ENCODE data around the gene PCED1B. TPM values are rescaled to one million over a fixed set of nuclear protein-coding genes. Genes with fewer than 3 reads are reported as not detected.

The PCED1B gene
- total RNA-seq, 1 donor from 2014 or later, result 0.91 TPM

DNA sequence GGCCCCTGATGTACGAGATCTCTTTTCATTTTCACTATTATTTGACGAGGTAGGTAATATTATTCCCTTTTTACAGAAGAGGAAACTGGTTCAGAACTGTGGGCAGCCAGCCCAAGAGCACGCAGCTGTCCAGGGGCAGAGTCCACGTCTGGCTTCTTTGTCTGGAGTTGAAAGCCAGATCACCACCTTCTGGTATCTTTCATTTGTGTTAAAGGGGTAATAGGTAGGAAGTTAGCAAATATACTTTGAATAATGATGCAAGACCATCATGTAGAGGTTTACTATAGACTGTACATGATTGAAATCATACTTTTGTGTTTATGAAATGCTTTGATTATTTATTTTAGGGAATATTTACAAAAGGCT lies 144.4 kb downstream of the PCED1B start:
- H3K27me3 Mint-ChIP-seq, result no peaks in the 10 kb centered on the region
- no peak overlapping the region for H3K4me3 Mint-ChIP-seq (ENCODE audit: low read depth)
- no peaks in the 10 kb centered on the region for H3K36me3 Mint-ChIP-seq (ENCODE audit: insufficient read depth)
- no peak for DNase-seq (ENCODE audit: low spot score, unreplicated experiment)
- H3K4me1 Mint-ChIP-seq (ENCODE audit: low read depth), result peaks cover 23% of the 10 kb centered on the region
- no peaks in the 10 kb centered on the region for H3K9me3 Mint-ChIP-seq (ENCODE audit: low read depth)
- TF ChIP-seq, protein P1, sequence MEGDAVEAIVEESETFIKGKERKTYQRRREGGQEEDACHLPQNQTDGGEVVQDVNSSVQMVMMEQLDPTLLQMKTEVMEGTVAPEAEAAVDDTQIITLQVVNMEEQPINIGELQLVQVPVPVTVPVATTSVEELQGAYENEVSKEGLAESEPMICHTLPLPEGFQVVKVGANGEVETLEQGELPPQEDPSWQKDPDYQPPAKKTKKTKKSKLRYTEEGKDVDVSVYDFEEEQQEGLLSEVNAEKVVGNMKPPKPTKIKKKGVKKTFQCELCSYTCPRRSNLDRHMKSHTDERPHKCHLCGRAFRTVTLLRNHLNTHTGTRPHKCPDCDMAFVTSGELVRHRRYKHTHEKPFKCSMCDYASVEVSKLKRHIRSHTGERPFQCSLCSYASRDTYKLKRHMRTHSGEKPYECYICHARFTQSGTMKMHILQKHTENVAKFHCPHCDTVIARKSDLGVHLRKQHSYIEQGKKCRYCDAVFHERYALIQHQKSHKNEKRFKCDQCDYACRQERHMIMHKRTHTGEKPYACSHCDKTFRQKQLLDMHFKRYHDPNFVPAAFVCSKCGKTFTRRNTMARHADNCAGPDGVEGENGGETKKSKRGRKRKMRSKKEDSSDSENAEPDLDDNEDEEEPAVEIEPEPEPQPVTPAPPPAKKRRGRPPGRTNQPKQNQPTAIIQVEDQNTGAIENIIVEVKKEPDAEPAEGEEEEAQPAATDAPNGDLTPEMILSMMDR (IDR thresholded peaks at IDR 0.05; ENCODE audit: unreplicated experiment), result no peak
- peak overlapping the region; percentile 95 for H3K27ac Mint-ChIP-seq

DNA sequence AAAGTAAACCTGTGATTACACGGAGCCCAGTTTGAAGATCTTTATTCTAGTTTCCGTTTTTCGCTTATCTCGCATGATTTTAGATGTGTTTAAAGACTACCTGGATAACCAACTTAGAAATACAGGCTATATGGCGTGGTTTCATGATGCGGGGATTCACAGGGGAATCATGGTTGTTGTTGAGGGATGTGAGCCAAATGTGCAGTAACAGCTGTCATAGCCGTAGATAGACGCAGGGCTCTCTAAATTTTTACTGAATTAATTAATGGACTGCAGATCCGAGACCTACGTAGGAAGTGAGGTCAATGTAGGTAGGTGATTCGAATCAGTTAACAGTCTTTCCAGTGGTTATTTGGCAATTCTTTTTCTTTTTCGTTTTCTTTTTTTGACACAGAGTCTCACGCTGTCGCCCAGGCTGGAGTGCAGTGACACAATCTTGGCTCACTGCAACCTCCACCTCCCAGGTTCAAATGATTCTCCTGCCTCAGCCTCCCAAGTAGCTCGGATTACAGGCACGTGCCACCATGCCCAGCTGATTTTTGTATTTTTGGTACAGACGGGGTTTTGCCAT lies 145.2 kb downstream of the PCED1B start:
- TF ChIP-seq, protein P1 (IDR thresholded peaks at IDR 0.05; ENCODE audit: unreplicated experiment), result no peak
- H3K27ac Mint-ChIP-seq, result no peak overlapping the region

DNA sequence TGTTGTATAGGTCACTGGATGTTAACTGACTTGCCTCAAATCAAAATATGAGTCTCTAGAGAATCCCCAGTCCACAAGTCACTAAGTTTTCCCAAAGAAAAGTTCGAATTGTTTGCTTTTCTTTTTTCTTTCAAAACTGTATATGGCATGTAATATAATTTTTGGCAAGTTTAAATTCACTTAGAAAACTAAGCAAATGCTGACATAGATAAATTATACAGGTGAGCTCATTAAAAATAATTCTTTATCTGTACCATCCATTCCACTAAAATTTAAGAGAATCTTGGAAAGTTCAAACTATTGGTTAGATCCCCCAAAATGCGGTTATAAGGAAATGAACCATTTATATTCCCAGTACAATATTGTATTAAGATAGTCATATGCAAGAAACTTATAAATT lies 145.9 kb downstream of the PCED1B start:
- Mint-ChIP-seq H3K27ac (no peak overlapping the region), H3K4me1 (ENCODE audit: low read depth) (peaks cover 23% of the 10 kb centered on the region)

More for the DNA sequence above, 145.2 kb downstream of the PCED1B start:
- Mint-ChIP-seq H3K4me1 (ENCODE audit: low read depth) (peaks cover 23% of the 10 kb centered on the region), H3K9me3 (ENCODE audit: low read depth) (no peaks in the 10 kb centered on the region), H3K36me3 (ENCODE audit: insufficient read depth) (no peaks in the 10 kb centered on the region), H3K4me3 (ENCODE audit: low read depth) (no peak overlapping the region), H3K27me3 (no peaks in the 10 kb centered on the region)
- DNase-seq (ENCODE audit: low spot score, unreplicated experiment), result no peak

DNA sequence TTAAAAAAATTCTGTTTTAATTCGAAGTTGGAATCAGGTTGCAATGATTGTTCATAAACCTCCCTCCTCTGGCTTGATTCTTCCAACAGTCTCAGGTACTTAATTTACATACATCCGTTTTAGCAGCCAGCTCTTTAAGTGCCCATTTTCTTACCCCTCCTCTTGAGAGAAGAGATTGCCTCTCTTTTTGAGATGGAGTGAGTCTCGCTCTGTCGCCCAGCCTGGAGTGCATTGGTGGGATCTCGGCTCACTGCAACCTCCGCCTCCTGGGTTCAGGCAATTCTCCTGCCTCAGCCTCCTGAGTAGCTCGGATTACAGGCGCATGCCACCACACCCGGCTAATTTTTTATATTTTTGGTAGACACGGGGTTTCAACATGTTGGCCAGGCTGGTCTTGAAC lies 146.8 kb downstream of the PCED1B start:
- H3K27ac Mint-ChIP-seq, result no peak overlapping the region
- peaks cover 20% of the 10 kb centered on the region for H3K4me1 Mint-ChIP-seq (ENCODE audit: low read depth)
- TF ChIP-seq, protein P1 (IDR thresholded peaks at IDR 0.05; ENCODE audit: unreplicated experiment), result no peak
- no peak for DNase-seq (ENCODE audit: low spot score, unreplicated experiment)
- no peaks in the 10 kb centered on the region for H3K9me3 Mint-ChIP-seq (ENCODE audit: low read depth)
- H3K36me3 Mint-ChIP-seq (ENCODE audit: insufficient read depth), result no peaks in the 10 kb centered on the region
- no peak overlapping the region for H3K4me3 Mint-ChIP-seq (ENCODE audit: low read depth)
- no peaks in the 10 kb centered on the region for H3K27me3 Mint-ChIP-seq

More for the DNA sequence above, 145.9 kb downstream of the PCED1B start:
- DNase-seq (ENCODE audit: low spot score, unreplicated experiment), result no peak
- TF ChIP-seq, protein P1 (IDR thresholded peaks at IDR 0.05; ENCODE audit: unreplicated experiment), result no peak
- no peaks in the 10 kb centered on the region for H3K36me3 Mint-ChIP-seq (ENCODE audit: insufficient read depth)
- no peaks in the 10 kb centered on the region for H3K27me3 Mint-ChIP-seq
- H3K4me3 Mint-ChIP-seq (ENCODE audit: low read depth), result no peak overlapping the region
- H3K9me3 Mint-ChIP-seq (ENCODE audit: low read depth), result no peaks in the 10 kb centered on the region

DNA sequence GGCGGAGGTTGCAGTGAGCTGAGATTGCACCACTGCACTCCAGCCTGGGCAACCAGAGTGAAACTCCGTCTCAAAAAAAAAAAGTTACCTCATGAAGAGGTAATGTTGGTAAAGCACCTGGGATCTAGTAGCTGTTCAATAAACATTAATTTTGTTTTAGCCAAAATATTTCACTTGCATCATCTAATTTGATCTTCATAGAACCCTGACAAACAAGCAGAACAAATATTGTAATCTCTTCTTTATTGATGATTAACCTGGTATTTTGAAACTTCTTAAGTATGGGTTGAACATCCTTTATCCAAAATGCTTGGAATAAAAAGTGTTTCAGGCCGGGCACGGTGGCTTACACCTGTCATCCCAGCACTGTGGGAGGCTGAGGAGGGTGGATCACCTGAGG lies 149.4 kb downstream of the PCED1B start:
- H3K27me3 Mint-ChIP-seq, result no peaks in the 10 kb centered on the region
- H3K36me3 Mint-ChIP-seq (ENCODE audit: insufficient read depth), result no peaks in the 10 kb centered on the region
- DNase-seq (ENCODE audit: low spot score, unreplicated experiment), result no peak
- H3K9me3 Mint-ChIP-seq (ENCODE audit: low read depth), result no peaks in the 10 kb centered on the region
- peaks cover 3% of the 10 kb centered on the region for H3K4me1 Mint-ChIP-seq (ENCODE audit: low read depth)
- TF ChIP-seq, protein P1 (IDR thresholded peaks at IDR 0.05; ENCODE audit: unreplicated experiment), result no peak
- no peak overlapping the region for H3K4me3 Mint-ChIP-seq (ENCODE audit: low read depth)
- H3K27ac Mint-ChIP-seq, result no peak overlapping the region
